Measurements from ENCODE around the gene SWAP70.
"Not testable (repeated sequence)": the region's sequence is repeated elsewhere in the genome, so short reads cannot be mapped to it uniquely, and the experiment has no call there.

SWAP70 gene

DNA sequence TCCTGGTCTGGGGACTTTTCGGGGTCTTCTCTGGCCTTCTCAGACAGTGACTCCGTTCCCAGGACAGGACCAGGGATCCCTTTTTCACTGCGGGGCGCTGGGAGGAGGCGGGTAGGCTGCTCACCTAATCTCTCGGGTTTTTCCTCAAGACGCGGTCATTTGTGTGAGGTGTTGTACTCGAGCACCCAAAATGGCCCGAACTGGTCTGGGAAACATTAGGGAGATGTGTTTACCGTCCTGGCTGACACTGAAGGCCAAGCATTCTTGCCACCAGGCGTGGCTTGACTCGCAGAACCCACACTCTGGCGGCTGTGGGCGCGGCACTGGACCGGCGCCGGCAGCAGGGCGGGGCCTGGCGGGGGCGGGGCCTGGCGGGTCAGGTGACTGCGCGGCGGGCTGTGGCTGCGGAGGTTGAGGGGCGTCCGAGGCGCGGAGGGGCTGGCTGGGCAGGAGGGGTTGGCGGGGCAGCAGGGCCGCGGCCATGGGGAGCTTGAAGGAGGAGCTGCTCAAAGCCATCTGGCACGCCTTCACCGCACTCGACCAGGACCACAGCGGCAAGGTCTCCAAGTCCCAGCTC, at the start of gene SWAP70:
Gene SWAP70, plus strand, starts transcription at position 379 of the 577 bp plus-strand sequence. Its CDS starts 103 bp downstream, at position 482.
- DNase-seq (ENCODE audit: low read depth in 2 of 2): peak; percentile 77 to 78

- DNase-seq (ENCODE audit: low read depth in 2 of 2): no peak
Observed at GRCh38 chr11:9615031-9615451, 48.8 kb upstream of the SWAP70 start.

- DNase-seq (ENCODE audit: low read depth in 2 of 2): no peak
Observed at GRCh38 chr11:9616042-9616675, 47.7 kb upstream of the SWAP70 start.

GRCh38 chr11:9616858-9617257, 47.0 kb upstream of the SWAP70 start:
- peak in 1 of 2 donors; percentile 21 for DNase-seq (ENCODE audit: low read depth in 2 of 2)

GRCh38 chr11:9617940-9618339, 45.9 kb upstream of the SWAP70 start:
- no peak for DNase-seq (ENCODE audit: low read depth in 2 of 2)

DNA sequence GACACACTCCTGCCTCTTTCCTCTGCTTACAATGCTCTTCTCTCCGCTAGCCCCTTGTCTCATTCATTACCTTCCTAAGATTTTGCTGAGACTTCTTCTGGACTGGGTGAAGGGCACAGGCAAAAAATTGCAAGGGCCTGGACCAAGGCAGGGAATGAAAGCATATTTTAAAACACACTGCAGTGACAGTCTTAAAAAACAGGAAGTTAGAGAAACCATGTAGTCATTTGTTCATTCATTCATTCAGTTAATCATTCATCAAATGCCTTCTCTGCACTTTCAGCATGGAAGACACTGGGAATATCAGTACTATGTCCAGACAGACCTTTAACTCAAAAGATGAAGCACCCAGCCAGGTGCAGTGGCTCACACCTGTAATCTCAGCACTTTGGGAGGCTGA, 44.9 kb upstream of the SWAP70 start:
- DNase-seq (ENCODE audit: low read depth in 2 of 2): no peak

- no peak for DNase-seq (ENCODE audit: low read depth in 2 of 2)
Observed at GRCh38 chr11:9619971-9620370, 43.9 kb upstream of the SWAP70 start.

DNA sequence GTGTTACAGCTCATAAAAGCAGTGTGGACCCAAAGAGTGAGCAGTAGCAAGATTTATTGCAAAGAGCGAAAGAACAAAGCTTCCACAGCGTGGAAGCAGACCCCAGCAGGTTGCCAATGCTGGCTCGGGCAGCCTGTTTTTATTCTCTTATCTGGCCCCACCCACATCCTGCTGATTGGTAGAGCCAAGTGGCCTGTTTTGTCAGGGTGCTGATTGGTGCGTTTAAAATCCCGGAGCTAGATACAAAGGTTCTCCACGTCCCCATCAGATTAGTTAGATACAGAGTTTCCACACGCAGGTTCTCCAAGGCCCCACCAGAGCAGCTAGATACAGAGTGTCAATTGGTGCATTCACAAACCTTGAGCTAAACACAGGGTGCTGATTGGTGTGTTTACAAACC, 41.5 kb upstream of the SWAP70 start:
- not testable (repeated sequence) for DNase-seq (ENCODE audit: low read depth in 2 of 2)

DNA sequence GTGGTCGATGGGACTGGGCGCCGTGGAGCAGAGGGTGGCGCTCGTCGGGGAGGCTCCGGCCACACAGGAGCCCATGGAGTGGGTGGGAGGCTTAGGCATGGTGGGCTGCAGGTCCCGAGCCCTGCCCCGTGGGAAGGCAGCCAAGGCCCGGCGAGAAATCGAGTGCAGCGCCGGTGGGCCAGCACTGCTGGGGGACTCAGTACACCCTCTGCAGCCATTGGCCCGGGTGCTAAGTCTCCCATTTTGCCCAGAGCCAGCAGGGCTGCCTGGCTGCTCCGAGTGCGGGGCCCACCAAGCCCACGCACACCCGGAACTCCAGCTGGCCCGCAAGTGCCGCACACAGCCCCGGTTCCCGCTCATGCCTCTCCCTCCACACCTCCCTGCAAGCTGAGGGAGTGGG, 40.8 kb upstream of the SWAP70 start:
- not testable (repeated sequence) for DNase-seq (ENCODE audit: low read depth in 2 of 2)

- no peak for DNase-seq (ENCODE audit: low read depth in 2 of 2)
Observed at GRCh38 chr11:9624448-9624847, 39.4 kb upstream of the SWAP70 start.

GRCh38 chr11:9625162-9625561, 38.7 kb upstream of the SWAP70 start:
- no peak for DNase-seq (ENCODE audit: low read depth in 2 of 2)

GRCh38 chr11:9625728-9626127, 38.1 kb upstream of the SWAP70 start:
- DNase-seq (ENCODE audit: low read depth in 2 of 2): no peak

DNA sequence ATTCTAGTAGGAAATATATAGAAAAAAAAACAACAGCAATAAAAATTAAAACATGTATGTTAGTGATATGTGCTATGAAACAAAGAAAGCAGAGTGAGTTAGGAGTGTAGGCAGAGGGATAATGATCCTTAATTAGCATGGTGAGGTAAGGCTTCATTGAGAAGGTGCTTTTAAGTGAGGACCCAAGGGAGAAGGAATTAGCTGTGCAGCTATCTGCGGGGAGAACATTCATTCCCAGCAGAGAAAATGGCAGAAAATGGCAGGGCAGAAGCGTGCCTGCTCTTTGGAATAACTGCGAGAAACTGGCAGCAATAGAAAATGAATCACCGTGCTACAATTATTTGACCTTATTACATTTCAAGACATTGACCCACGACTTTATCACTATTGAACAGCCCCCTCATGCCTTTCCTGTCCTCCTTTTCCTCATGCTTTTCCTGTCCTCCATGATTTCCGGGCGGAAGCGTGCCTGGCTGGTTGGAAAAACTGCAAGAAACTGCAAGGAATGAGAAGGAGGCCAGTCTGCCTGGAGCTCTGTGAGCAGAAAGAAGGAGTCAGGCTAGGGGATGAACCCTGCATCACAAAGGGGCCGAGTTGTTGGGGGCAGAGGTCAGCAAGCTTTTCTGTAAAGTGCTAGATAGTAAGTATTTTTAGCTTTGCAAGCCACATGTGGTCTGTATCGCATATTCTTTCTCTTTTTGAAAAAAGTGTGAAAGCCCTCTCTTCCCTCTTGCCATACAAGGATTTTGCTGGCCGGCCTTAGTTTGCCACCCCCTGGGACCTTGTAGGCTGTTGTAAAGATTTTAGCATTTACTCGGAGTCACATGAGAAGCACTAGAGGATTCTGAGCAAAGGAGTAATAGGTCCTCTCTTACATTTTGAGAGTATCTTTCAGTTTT, 37.1 kb upstream of the SWAP70 start:
- no peak for DNase-seq (ENCODE audit: low read depth in 2 of 2)

DNA sequence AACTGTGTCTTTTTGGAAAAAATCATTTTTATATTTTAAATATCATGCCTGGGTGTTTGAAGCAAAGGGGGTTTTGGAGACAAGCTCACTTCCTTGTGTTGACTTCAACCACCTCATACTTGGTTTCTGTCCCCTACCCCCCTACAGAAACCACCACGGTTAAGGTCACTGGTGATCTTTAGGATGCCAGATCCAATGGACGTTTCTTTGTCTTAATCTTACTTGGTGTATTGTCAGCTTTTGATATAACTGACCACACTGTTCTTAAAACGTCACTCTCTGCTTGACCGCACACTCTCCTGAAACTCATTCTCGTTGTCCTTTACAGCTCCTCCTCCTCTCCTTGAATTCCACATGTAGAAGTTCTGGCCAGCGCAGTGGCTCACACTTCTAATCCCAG, 34.8 kb upstream of the SWAP70 start:
- no peak for DNase-seq (ENCODE audit: low read depth in 2 of 2)

DNA sequence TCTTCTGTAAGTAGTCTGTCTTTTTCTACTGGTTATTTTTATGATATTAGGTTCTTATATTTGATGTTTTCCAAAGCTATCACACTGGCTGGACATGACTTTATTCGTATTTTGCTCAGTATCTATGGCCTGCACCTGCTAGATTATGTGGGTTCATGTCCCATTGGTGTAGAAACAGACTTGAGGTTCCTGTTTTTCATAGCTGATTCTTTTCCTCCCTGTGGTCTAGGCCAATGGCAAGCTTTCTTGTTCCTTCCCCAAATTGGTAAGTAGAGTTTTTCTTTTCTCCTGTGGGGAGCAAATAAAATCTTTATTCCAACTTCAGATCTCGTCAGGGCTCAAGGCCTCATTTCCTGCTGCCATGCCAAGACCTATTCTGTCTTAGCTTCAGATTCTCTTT, 30.2 kb upstream of the SWAP70 start:
- no peak for DNase-seq (ENCODE audit: low read depth in 2 of 2)

DNA sequence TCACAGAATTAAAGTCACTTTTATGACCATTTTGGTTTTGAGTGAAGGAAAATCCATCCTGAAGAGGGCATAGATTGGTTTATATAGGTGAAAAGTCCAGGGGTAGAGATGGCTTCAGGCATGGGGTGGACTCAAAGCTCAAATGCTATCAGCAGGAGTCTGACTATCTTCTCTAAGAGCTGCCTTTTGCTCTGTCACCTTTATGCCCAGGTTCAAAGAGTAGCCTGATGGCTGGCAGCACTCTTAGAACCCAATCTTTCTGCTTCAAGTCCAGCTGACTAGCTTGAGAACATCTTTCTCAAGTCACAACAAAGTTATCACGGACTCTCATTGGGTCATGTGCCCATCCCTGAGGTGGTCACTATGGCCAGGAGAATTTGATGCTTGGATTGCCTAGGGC, 27.2 kb upstream of the SWAP70 start:
- no peak for DNase-seq (ENCODE audit: low read depth in 2 of 2)

DNA sequence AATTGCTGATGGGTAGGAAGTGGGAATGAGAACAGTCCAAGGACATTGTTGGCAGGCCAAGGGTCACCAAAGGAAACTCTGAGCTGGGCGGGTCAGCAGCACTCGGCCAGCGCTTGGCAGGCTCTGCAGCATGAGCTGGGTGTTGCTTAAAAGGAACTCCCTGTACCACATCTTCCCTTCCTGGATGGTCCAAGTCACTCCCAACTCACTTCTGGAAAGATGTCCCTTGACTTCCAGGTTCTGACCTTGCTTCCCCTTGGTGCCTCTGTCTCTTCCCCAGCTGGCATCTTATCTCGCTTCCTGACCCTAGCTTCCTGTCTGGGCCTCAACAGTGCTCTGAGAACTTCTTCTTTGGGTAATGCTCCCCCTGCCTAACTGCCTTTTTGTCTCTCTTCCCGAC, 24.8 kb upstream of the SWAP70 start:
- DNase-seq (ENCODE audit: low read depth in 2 of 2): no peak

DNA sequence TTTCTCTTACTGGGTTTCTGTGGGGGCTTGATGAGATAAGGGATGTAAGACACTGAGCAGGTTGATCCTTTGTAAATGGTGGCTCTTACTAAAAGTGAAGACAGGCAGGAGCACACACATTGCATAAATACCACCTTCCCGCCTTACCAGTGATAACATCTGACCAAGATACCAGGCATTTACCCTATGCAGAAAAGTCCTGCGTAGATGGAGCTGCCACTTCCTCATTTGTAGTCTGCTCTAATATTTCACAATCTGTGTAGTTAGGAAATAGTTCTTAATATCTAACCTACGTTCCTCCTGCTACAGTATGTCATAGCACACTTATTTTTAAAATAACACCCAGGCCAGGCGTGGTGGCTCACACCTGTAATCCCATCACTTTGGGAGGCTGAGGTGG, 23.9 kb upstream of the SWAP70 start:
- DNase-seq (ENCODE audit: low read depth in 2 of 2): no peak

GRCh38 chr11:9642894-9643293, 21.0 kb upstream of the SWAP70 start:
- no peak for DNase-seq (ENCODE audit: low read depth in 2 of 2)

DNA sequence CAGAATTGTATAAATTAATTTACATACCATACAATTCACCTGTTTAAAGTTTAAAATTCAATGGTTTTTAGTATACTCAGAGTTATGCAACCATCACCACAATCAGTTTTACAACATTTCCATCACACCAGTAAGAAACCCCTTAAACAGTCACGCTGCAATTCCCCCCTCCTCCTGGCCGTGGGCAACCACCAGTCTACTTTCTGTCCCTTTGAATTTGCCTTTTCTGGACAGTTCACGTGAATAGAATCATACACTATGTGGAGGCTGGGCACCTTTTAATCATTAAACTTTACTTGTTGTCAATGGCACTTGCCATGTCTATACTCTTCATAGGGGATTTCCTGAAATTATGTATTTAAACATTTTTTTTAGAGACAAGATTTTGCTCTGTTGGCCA, 20.1 kb upstream of the SWAP70 start:
- DNase-seq (ENCODE audit: low read depth in 2 of 2): no peak

GRCh38 chr11:9645881-9646280, 18.0 kb upstream of the SWAP70 start:
- DNase-seq (ENCODE audit: low read depth in 2 of 2): no peak

DNA sequence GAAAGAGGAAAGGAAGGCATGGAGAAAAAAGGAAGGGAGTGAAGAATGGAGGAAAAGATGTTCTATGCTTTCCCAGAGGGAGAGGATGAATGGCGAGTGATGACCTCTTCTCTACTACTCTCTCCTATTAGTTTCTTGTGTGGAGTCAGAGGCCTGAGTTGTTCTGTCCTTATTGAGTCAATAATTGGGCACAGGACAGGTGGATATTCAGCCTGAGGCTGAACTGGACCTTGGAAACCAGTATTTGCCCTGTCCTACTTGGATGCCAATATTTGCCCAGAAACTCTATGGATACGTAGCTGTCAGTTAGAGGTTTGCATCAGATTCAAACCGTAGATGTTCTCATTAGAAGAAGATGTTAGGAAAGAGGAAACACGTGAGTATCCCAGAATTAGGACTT, 17.6 kb upstream of the SWAP70 start:
- DNase-seq (ENCODE audit: low read depth in 2 of 2): no peak

DNA sequence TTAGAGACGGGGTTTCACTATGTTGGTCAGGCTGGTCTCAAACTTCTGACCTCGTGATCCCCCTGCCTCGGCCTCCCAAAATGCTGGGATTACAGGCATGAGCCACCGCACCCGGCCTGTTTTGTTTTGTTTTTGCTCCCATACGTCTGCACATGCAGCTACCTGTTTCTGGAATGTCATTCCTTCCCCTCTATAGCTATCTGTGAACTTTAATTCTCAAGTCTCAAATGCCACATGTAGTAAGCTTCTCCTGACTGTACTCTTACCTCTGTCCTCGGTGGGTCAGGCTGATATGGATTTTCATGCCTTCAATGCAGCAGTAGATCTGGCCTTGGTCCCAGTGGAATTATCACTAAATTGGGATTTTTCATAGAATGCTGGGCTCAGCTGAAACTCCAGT, 12.4 kb upstream of the SWAP70 start:
- no peak for DNase-seq (ENCODE audit: low read depth in 2 of 2)

Data from stimulated activated CD8-positive, alpha-beta memory T cell treated with anti-CD3 and anti-CD28 coated beads, Interleukin-15, amount 100 ng/mL, for 48 hours (primary cell).